ELF-1 (cell line): ENCODE data around the gene FLNA.
A peak's percentile ranks its signal among the peaks of the same experiment; 100 is the strongest.
"Not testable (repeated sequence)": the region's sequence is repeated elsewhere in the genome, so short reads cannot be mapped to it uniquely, and the experiment has no call there.

ENCODE experiments used
- DNase-seq: peaks from one replicate; pipeline ENCODE4 v3.0.0-alpha.2; 2016; ENCODE audit warnings: low read depth, low spot score

The FLNA gene

DNA sequence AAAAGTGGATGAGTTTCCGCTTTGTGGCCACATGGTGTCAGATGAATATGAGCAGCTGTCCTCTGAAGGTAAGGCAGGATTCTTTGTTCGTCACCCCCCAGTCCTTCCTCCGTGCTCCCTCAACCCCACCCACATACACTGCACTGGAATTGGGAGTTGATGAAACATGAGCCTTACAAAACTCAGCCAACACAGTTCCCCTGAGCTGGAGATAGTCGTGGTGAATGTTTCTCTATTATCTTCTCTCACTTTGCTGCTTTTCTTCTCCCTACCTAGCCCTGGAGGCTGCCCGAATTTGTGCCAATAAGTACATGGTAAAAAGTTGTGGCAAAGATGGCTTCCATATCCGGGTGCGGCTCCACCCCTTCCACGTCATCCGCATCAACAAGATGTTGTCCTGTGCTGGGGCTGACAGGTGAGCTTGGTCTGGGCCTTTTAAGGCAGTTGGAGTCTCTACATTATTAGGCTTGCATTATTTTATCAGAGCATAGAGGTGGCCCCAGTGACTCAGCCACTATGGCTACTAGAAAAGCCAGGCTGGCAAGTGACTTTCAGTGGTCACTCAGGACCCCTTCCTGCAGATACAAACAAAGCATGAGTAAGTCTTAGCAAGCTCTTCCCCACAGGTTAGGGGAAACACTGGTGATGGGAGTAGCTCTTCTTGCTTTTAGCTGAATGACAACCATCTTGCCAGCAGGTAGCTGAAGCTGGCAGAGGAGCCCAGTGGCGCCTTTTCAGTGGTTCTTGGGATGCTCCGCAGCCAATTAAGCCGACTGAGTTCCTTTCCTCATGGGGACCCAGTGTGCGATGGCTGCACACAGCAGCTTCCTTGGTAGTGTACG, 25.3 kb upstream of the FLNA start:
- DNase-seq: no peak

DNA sequence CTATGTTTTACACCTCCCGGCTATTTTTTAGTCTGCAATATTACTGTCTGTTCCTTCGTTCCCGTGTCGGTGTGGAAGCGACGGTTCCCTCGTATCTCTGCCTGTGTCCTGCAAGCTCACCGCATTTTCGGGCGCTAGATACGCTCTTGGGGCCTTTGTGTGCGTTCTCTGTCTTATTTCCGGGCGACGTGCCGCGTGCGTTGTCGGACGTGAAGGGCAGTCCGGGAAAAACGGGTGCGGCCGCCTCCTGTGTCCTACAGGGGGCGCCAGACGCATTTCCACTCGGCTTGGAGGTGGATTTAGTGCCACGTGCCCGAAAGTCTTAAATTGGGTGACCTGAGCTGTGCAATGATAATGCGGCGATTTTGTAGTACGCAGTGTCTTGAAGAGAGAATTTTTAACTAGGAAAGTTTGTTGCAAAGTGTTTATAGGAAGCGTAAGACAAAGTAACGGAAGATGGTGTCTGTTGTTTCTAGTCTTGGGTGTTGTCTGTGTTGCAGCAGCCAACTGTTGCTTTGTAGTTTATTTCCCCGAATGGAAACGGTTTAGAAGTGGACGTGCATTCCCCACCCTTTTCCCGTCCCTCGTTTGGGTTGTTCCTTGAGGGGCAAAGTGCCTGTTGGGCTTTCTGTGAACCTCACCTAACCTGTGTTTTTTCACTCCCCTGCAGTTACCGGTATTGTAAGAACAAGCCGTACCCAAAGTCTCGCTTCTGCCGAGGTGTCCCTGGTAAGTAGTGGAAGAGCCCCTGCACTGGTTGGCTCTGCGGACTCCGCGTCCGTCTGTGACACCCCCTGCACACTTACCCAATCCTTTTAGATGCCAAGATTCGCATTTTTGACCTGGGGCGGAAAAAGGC, 24.5 kb upstream of the FLNA start:
- peak; percentile 94 for DNase-seq

DNA sequence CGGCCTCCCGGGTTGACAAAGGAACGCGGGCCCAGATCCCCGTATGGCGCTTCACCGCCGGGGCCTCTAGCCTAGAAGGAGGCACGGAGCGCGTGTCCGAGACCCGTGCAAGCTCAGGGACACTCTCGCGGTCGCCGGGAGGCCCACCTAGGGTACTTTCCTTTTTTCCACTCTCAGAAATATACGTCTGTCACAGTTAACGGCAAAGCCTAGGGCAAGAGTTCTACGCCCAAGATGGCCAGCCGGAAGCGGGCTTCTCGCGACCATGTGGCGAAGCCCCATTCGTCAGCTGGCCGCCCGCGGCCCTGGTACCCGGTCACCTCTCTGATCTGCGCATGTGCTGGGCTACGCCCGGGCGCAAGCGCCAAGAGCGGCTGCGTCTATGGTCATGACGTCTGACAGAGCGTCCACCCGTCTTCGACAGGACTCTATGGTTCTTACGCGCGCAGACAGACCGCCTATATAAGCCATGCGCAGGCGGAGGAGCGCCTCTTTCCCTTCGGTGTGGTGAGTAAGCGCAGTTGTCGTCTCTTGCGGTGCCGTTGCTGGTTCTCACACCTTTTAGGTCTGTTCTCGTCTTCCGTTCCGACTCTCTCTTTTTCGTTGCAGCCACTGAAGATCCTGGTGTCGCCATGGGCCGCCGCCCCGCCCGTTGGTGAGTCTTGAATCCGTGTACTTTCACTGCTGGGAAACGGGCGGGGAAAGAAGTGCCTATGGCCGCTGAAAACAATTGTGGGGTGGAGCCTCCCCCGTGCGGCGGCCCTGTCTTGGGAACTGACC, 23.6 kb upstream of the FLNA start, which contains the start of gene RPL10:
TSS of gene RPL10 (plus strand) at position 490 of the 780 bp plus-strand sequence. CDS start at position 633, 143 bp downstream.
- peak; percentile 99 for DNase-seq

DNA sequence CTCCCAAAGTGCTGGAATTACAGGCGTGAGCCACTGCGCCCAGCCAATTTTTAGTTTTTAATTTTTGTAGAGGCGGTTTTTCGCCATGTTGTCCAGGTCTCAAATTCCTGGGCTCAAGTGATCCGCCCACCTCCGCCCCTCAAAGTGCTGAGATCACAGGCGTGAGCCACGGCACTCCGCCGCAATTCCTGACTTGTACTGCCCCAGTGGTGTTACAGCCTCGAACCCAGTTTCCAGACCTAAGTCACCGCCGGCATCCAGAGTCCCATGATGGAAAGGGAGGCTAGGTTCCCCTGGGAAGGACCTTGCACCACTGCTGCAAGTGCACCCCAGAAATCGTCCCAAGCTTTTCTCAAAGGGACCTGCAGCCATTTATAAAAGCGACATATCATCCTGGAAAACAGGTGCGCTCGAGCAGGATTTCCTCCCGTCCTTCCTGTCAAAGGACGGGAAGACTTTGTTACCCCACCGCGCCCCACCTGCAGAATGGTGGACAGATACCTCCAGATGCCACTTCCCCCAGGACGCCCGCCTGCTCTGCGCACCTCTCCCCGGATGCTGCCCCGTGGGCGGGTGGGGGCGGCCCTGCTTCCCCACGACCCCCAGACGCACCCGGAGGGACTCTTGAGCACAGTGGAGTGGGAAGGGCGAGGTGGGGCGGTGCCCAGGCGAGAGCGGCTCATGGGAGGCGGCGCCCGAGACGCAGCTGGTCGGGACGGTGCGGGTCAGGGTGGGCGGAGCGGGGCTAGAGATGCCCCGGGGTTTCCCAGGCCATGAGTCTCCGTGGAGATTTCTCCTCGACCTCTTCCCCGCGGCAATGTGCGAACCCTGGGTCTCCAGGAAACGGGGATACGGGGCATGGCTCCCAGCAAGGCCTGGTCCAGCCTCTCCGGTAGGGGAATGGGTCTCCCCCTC, 22.8 kb upstream of the FLNA start:
- DNase-seq: peak; percentile 85

DNA sequence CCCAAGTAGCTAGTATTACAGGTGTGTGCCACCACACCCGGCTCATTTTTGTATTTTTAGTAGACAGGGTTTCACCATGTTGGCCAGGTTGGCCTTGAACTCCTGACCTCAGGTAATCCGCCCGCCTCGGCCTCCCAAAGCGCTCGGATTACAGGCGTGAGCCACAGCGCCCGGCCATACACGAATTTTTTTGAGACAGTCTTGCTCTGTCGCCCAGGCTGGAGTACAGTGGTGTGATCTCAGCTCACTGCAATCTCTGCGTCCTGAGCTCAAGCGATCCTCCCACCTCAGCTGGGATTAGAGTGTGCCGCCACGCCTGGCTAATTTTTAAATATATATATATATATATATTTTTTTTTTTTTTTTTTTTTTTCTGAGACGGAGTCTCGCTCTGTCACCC, 21.9 kb upstream of the FLNA start:
- DNase-seq: not testable (repeated sequence)

DNA sequence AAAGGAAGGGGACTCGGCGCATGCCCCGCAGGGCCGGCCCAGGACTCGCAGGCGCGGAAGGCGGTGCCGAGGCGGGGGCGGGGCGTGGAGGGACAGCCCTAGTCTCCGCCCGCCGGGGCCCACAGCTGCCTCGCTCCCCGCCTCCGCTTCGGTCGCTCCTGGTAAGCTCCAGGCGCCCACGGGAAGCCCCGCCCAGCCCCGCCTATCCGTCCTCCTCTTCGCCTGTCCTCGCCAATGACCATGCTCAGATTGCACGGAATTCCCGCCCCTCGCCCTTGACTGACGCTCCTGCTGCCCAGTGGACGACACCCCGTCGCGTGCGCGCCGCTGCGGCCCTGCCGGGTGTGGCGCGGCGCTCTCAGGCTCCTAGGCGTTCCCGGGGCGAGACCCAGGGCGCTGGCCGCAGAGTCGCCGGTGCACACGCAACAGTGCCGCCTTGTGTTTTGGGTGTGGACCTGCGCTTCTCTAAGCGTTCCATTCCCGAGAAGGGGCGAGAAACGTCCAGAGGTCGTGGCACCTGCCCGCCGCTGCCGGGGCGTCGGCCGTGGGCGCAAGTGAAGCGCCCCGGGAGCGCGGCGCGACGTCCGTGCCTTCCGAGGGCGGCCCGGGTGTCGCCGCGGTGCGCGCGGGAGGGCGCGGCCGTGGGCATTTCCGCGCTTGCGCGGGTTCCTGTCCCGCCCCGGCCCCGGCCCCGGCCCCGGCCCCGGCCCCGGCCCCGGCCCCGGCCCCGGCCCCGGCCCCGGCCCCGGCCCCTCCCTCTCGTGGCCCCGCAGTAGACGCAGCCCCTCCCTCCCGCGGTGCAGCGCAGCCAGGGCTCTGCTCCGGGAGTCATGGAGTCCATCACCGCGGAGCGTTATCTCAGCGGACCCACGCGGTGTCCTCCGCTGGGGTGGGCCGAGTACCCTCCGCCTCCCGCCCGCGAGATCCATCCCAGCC, 15.6 kb upstream of the FLNA start:
- not testable (repeated sequence) for DNase-seq

DNA sequence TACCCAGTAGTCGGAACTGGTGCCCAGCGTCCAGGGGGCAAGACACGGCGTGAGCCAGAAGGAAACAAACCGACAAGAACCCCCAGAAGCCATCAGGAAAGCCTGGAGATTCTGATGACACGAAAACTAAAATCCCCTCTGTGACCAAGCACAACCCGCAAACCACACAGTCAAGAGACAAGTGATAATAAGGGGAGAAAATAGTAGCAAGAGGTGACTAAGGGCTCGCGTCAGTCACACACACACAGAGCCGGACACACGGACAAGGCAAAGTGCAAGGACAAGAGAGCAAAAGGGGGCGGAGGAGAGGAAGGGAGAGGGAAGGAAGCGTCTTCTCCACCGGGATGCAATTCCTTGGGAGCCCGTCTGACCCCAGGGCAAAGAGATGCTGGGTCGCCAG, 14.2 kb upstream of the FLNA start:
- DNase-seq: not testable (repeated sequence)

DNA sequence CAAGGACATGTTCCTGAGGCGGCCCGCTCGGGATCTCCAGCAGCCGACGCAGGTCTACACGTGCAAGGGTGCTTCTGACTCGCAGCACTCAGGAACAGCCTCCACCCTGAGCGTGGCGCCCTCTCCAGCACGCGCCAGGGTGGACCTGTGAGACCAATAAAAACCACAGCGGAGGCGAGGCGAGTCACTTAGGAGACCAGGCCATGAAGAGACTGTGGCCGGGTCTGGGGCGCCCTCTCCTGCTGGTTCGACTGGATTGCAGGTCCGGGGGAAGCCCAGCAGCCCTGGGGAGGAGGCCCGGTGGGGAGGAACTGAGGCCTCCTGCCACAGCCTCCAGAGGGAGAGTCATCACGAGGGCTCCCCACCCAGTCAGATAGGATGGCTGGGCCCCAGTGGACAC, 13.7 kb upstream of the FLNA start:
- not testable (repeated sequence) for DNase-seq

DNA sequence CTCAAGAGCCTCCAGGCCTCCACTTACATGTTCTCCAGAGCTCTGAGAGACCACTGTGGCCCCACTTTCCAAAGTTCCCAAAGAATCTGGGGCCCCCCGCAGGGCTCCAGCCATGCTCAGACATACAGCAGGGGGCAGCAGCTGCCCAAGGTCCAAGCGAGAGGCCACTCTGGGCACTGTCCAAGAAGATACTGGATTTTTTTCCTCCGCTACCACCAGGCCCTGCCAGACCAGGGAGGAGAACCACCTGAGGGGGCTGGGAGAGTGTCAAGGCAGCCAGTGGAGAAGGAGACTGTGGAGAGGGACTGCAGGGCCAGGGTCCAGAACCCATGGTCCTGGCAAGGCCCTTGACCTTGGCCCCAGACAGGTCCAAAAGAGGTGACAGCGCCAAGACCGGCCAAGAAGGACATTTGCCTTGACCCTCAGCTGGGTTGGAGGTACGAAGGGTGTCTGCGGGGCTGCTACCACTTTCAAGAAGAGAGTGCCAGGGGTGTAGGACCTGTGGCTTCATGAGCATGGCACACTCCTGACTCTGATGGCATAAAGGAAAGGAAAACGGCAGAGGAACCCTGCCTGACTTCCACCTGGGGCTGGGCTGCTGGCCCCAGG, 10.0 kb upstream of the FLNA start:
- peak; percentile 26 for DNase-seq

DNA sequence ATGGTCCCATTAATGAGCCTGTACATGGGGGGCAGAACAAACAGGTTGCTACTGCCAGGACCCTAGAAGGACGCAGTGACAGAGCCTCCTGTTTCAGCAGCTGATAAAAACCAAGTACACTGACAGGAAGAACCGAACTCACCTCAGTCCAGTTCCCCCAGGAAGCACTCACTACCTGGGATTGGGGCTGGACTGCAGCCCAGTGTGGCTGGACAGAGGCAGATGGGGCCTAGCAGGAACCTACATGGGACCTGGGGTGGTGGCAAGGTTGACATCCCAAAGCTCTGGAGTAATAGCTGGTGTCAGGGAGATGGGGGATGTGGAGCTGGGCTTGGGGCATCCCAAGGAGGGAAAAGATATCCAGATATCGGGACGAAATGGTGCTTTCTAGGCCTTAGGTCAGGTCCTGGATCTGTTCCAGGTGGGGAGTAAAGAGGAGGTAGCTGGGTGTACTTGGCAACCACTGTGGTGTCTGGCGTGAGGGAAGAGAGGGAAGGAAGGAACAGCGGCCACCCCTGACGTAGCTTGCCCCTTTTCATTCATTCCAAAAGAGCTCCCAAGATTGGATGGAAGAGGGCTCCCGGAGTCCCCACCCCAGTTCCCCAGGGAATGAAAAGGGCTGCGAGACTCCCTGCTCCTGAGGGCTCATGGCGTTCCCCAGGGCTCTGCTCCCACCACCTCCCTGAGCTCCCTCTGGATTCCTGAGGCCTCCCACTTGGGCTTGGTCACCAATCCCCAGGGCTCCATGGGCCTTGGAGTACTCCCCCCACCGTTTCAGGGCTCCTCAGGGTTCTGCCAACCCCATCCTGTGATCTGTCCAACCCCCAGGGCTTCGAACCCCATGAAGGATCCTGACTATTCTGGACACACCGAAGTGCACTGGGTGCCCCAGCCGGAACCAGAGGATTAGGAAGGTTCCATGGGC, 9.2 kb upstream of the FLNA start:
- DNase-seq: no peak

DNA sequence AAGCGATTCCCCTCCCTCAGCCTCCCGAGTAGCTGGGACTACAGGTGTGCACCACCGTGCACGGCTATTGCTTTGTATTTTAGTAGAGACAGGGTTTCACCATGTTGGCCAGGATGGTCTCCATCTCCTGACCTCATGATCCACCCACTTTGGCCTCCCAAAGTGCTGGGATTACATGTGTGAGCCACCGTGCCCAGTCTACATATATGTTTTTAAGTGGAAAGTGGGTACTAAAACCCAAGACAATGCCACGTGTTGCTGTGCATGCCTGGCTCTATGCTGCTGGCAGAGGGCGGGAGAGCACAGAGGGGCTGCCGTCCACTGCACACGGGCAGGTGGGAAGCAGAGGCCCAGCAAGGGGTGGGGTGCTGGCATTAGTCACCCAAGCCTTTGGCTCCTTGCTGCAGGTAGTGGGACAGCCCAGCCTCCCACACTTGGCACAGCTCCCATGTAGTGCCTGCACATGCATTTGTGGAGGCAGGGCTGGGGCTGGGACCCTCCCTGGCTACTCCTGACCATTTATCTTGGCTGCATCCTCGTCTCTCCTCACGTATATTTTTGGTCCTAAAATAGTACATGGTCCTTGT, 8.1 kb upstream of the FLNA start:
- no peak for DNase-seq

DNA sequence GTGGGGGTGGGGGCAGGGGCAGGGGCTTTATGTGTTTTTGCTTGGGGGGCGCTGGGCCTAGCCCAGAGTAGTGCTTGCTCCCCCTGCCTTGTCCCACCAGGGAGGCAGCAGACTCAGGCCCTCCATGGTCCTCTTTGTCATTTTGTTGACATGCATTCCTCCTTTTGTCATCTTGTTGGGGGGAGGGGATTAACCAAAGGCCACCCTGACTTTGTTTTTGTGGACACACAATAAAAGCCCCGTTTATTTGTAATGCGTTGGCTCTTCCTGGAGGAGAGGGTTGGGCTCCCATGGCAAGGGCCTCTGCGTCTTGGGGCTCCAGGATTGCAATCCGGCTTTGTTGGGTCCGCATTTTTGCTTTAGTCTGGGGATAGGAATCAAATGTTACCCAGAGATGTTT, 6.8 kb upstream of the FLNA start:
- peak; percentile 69 for DNase-seq

DNA sequence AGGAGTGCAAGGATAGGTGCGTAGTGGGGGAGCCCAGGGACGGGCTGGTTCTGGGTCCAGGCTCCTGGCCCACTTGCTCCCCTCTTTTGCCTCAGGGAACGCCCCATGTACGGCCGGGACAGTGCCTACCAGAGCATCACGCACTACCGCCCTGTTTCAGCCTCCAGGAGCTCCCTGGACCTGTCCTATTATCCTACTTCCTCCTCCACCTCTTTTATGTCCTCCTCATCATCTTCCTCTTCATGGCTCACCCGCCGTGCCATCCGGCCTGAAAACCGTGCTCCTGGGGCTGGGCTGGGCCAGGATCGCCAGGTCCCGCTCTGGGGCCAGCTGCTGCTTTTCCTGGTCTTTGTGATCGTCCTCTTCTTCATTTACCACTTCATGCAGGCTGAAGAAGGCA, 6.4 kb upstream of the FLNA start:
- DNase-seq: no peak

DNA sequence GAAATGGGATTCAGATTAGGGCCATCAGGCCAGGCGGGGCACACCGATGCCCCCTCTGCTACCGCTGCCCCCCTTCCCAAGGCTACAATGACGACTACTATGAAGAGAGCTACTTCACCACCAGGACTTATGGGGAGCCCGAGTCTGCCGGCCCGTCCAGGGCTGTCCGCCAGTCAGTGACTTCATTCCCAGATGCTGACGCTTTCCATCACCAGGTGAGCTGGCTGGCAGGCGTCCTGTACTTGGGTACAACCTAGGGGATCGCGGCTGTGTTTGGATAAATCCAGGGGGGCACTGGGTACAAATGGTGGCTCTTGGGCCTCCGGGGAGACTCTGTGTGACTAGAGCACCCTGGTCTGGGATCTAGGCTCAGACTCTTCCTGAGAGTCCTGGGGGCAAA, 5.7 kb upstream of the FLNA start:
- no peak for DNase-seq

DNA sequence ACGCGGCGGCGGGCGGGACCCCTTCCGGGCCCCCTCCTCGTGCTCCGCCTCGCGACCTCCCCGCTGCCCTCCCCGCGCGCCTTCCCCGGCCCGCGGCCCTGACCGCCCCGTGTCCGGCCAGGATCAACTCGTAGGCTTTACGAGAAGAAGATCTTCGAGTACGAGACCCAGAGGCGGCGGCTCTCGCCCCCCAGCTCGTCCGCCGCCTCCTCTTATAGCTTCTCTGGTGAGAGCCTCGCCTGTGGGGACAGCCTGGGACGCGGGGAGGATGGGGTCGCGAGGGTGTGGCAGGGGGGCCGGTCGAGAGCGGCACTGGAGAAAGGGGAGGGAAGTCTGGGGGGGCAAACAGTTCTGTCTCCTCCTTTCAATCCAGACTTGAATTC, 5.1 kb upstream of the FLNA start:
- DNase-seq: no peak

DNA sequence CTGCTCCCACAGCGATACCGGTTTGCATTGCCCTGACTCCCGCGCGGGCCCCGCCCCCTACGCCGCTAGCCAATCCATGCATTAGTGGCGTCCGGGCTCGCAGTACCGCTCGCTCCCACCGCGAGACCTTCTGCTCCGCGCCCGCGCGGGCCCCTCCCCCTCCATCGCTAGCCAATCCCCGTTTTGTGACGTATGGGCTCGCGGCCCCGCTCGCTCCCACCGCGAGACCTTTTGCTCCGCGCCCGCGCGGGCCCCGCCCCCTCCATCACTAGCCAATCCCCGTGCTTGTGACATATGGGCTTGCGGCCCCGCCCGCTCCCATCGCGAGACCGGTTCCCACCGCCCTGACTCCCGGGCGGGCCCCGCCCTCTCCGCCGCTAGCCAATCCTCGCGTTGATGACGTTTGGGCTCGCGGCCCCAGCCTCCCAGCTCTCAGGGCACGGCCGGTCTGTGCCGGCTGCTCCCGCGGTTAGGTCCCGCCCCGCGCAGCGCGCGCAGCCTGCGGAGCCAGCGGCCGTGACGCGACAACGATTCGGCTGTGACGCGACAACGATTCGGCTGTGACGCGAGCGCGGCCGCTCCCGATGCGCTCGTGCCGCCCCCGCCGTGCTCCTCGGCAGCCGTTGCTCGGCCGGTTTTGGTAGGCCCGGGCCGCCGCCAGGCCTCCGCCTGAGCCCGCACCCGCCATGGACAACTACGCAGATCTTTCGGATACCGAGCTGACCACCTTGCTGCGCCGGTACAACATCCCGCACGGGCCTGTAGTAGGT, 4.5 kb upstream of the FLNA start, which contains the start of gene EMD:
TSS of gene EMD (plus strand) at position 497 of the 770 bp plus-strand sequence. CDS start at position 687, 190 bp downstream.
- peak; percentile 100 for DNase-seq
